Muscle of leg (tissue), 16 donors: ENCODE measurements around the gene DTWD1. TPM values are rescaled to one million over a fixed set of nuclear protein-coding genes. Genes with fewer than 3 reads are reported as not detected.
"Not testable (repeated sequence)": the region's sequence is repeated elsewhere in the genome, so short reads cannot be mapped to it uniquely, and the experiment has no call there.

Experiments used
- DNase-seq: peaks from one replicate; pipeline ENCODE4 v3.0.0; 2013
- H3K27ac ChIP-seq: one replicate; pipeline ENCODE4 v1.5.1; 2013; ENCODE audit warnings: mild to moderate bottlenecking, low read length, control low read depth
- H3K27me3 ChIP-seq: one replicate; pipeline ENCODE4 v1.6.1; 2013; ENCODE audit warnings: low read length; ENCODE audit not compliant: control insufficient read depth, insufficient read depth
- H3K36me3 ChIP-seq: one replicate; pipeline ENCODE4 v1.6.1; 2013; ENCODE audit warnings: low read length; ENCODE audit not compliant: control insufficient read depth, insufficient read depth
- H3K4me1 ChIP-seq: one replicate; pipeline ENCODE4 v1.6.1; 2013; ENCODE audit warnings: low read length; ENCODE audit not compliant: control insufficient read depth, insufficient read depth
- H3K4me3 ChIP-seq: one replicate; pipeline ENCODE4 v1.5.1; 2013; ENCODE audit warnings: low read length, control low read depth
- H3K9me3 ChIP-seq: replicated peaks from 2 replicates; pipeline ENCODE4 v1.6.1; 2013; ENCODE audit warnings: low read depth, low read length; ENCODE audit not compliant: control insufficient read depth
- WGBS: methylation state at CpG from one replicate; pipeline ENCODE4 v1.1.5; 2013; ENCODE audit warnings: missing lambda C conversion rate; ENCODE audit not compliant: insufficient coverage; 5-methylcytosine and 5-hydroxymethylcytosine counted together
- long read RNA-seq, 11 donors: transcript quantifications; one replicate each; lab custom pipeline, GENCODE V29; 2026
- polyA plus RNA-seq, 8 donors: library from polyadenylated mRNA; unstranded; fragments of 120-200 nt; gene quantifications; one replicate each; pipeline versions ENCODE4 v1.2.1 to v1.2.3, GENCODE V29; 2013; ENCODE audit warnings: inconsistent platforms in 1 of 8, low replicate concordance in 1 of 8; ENCODE audit not compliant: insufficient read length in 8 of 8, insufficient read depth in 1 of 8
- total RNA-seq: library from RNA; stranded (reverse); fragments of 120-200 nt; gene quantifications from one replicate; pipeline ENCODE4 v1.2.4, GENCODE V29; 2013

The DTWD1 gene
- total RNA-seq, result 31.5 TPM
- 10 to 100 TPM; 18.6 to 31.4 (median 21.5) TPM for polyA plus RNA-seq
- long read RNA-seq, donor 1, partial matches to known transcripts, result 0 of 4 reads
- long read RNA-seq, donor 1, other reads (novel, unspliced or antisense), result 0 of 4 reads
- long read RNA-seq, donor 2, partial matches to known transcripts, result 0 of 1 reads
- long read RNA-seq, donor 2, other reads (novel, unspliced or antisense), result 0 of 1 reads
- long read RNA-seq, donor 3, transcript DTWD1-202 (5 exons, 1,584 nt), result major isoform, 11 of 11 reads
- long read RNA-seq, donor 3, partial matches to known transcripts, result 0 of 11 reads
- long read RNA-seq, donor 3, other reads (novel, unspliced or antisense), result 0 of 11 reads
- long read RNA-seq, donor 4, partial matches to known transcripts, result 0 of 3 reads
- long read RNA-seq, donor 4, other reads (novel, unspliced or antisense), result 0 of 3 reads
- long read RNA-seq, donor 5, full-length matches to known transcripts, result 26 of 26 reads
- long read RNA-seq, donor 5, partial matches to known transcripts, result 0 of 26 reads
- long read RNA-seq, donor 5, other reads (novel, unspliced or antisense), result 0 of 26 reads
- long read RNA-seq, donor 6, full-length matches to known transcripts, result 11 of 11 reads
- long read RNA-seq, donor 6, partial matches to known transcripts, result 0 of 11 reads
- long read RNA-seq, donor 6, other reads (novel, unspliced or antisense), result 0 of 11 reads
- long read RNA-seq, donor 7, transcript DTWD1-202 (5 exons, 1,584 nt), result major isoform, 13 of 14 reads
- long read RNA-seq, donor 7, partial matches to known transcripts, result 0 of 14 reads
- long read RNA-seq, donor 7, other reads (novel, unspliced or antisense), result 0 of 14 reads
- long read RNA-seq, donor 8, transcript DTWD1-202 (5 exons, 1,584 nt), result major isoform, 7 of 7 reads
- long read RNA-seq, donor 8, partial matches to known transcripts, result 0 of 7 reads
- long read RNA-seq, donor 8, other reads (novel, unspliced or antisense), result 0 of 7 reads
- long read RNA-seq, donor 9, partial matches to known transcripts, result 0 of 2 reads
- long read RNA-seq, donor 9, other reads (novel, unspliced or antisense), result 0 of 2 reads
- long read RNA-seq, donor 10, transcript DTWD1-202 (5 exons, 1,584 nt), result major isoform, 11 of 11 reads
- long read RNA-seq, donor 10, partial matches to known transcripts, result 0 of 11 reads
- long read RNA-seq, donor 10, other reads (novel, unspliced or antisense), result 0 of 11 reads
- long read RNA-seq, donor 11, partial matches to known transcripts, result 0 of 3 reads
- long read RNA-seq, donor 11, other reads (novel, unspliced or antisense), result 0 of 3 reads

DNA sequence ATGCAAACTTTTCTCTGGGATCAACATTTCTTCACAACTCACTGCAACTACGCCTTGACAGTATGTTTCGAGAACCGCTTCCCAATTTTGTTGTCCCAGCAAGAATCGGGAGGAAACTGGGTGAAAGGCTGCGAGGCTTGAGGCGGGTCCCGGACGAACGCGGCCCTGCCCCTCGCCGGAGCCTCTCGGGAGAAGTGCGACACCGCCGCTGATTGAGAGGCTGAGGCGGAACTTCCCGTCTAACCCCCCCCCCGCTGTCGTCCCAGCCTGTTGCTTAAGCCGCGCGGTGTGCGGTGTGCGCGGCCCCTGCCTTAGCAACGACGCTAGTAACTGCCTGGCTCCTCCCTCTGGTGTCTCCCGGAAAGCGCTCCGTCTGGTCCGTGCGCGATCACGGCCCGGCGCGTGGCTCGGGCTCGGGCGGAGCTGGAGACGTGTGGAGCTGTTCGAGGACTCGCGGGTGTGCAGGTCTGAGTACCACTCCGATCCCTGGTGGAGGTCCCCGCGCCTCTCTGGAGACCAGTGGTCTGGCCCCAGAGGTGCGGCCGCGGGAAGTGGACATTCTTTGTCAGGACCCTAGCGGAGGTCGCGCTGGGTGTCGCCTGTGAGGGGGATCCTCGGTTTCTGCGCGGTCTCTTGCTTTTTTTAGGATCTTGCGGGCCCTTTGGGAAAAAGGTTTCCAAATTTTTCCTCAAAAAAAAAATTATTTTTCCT lies at the start of gene DTWD1, which contains the start of gene FAM227B:
Gene DTWD1, plus strand, starts transcription at position 391 of the 711 bp plus-strand sequence. CDS start 4,120 bp downstream, outside the sequence.
Gene FAM227B, minus strand, starts transcription at position 161 of the 711 bp plus-strand sequence. CDS start 5,647 bp downstream, outside the sequence.
- no peaks in the 10 kb centered on the region for H3K27me3 ChIP-seq
- H3K27ac ChIP-seq, result peak within 1 kb of the TSS; percentile 97
- peaks cover 12% of the 10 kb centered on the region for H3K9me3 ChIP-seq
- peaks cover 4% of the 10 kb centered on the region for H3K36me3 ChIP-seq
- DNase-seq, result peak; percentile 99
- H3K4me1 ChIP-seq, result no peaks in the 10 kb centered on the region
- peak within 1 kb of the TSS; percentile 79 for H3K4me3 ChIP-seq
- WGBS, result under 1% methylated on average over 50 of the region's 59 CpGs

- Histone ChIP-seq H3K27me3 (no peaks in the 10 kb centered on the region), H3K9me3 (peaks cover 2% of the 10 kb centered on the region), H3K27ac (no peak overlapping the region), H3K36me3 (no peaks in the 10 kb centered on the region), H3K4me3 (no peak overlapping the region), H3K4me1 (no peaks in the 10 kb centered on the region)
- no CpG with 5 or more reads among the region's 1 CpG for WGBS
- DNase-seq, result no peak
These were observed 47.4 kb upstream of the DTWD1 start for GRCh38 chr15:49573421-49573820.

GRCh38 chr15:49589030-49589429 lies 31.8 kb upstream of the DTWD1 start:
- DNase-seq, result no peak
- Histone ChIP-seq H3K4me3 (no peak overlapping the region), H3K9me3 (peaks cover 2% of the 10 kb centered on the region), H3K27me3 (no peaks in the 10 kb centered on the region), H3K27ac (no peak overlapping the region), H3K4me1 (no peaks in the 10 kb centered on the region), H3K36me3 (no peaks in the 10 kb centered on the region)

DNA sequence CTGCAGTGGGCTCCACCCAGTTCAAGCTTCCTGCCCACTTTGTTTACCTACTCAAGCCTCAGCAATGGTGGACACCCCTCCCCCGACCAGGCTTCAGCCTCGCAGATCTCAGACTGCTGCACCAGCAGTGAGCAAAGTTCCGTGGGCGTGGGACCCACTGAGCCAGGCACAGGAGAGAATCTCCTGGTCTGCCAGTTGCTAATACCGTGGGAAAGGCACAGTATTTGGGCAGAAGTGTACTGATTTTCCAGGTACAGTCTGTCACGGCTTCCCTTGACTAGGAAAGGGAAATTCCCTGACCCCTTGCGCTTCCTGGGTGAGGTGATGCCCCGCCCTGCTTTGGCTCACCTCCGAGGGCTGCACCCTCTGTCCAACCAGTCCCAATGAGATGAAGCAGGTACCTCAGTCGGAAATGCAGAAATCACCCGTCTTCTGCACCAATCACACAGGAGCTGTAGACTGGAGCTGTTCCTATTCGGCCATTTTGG lies 28.0 kb upstream of the DTWD1 start:
- not testable (repeated sequence) for H3K4me1 ChIP-seq, H3K27ac ChIP-seq, H3K9me3 ChIP-seq, DNase-seq, H3K4me3 ChIP-seq, H3K36me3 ChIP-seq, H3K27me3 ChIP-seq
- 91% methylated on average over 8 of the region's 12 CpGs for whole genome bisulfite sequencing

- H3K9me3 ChIP-seq, result peaks cover 24% of the 10 kb centered on the region
- DNase-seq, result no peak
These were observed 16.0 kb upstream of the DTWD1 start for GRCh38 chr15:49604625-49605409.

GRCh38 chr15:49605588-49605987 lies 15.3 kb upstream of the DTWD1 start:
- WGBS, result 100% methylated on average over 2 of the region's 2 CpGs
- Histone ChIP-seq H3K4me3 (no peak overlapping the region), H3K36me3 (peaks cover 5% of the 10 kb centered on the region), H3K27me3 (no peaks in the 10 kb centered on the region), H3K27ac (no peak overlapping the region), H3K9me3 (peaks cover 18% of the 10 kb centered on the region), H3K4me1 (no peaks in the 10 kb centered on the region)
- DNase-seq, result no peak

More at GRCh38 chr15:49604625-49605409, 16.0 kb upstream of the DTWD1 start:
- no peaks in the 10 kb centered on the region for H3K27me3 ChIP-seq
- 86% methylated on average over 2 of the region's 2 CpGs for WGBS
- H3K4me1 ChIP-seq, result no peaks in the 10 kb centered on the region
- H3K4me3 ChIP-seq, result no peak overlapping the region
- H3K36me3 ChIP-seq, result peaks cover 5% of the 10 kb centered on the region
- H3K27ac ChIP-seq, result no peak overlapping the region

- Histone ChIP-seq H3K4me3 (no peak overlapping the region), H3K27ac (no peak overlapping the region), H3K9me3 (peaks cover 14% of the 10 kb centered on the region), H3K36me3 (peaks cover 5% of the 10 kb centered on the region), H3K27me3 (no peaks in the 10 kb centered on the region), H3K4me1 (no peaks in the 10 kb centered on the region)
- no peak for DNase-seq
These were observed 14.3 kb upstream of the DTWD1 start for GRCh38 chr15:49606594-49606993.

GRCh38 chr15:49610157-49610918 lies 10.5 kb upstream of the DTWD1 start:
- peaks cover 8% of the 10 kb centered on the region for H3K9me3 ChIP-seq
- no peaks in the 10 kb centered on the region for H3K27me3 ChIP-seq
- H3K4me1 ChIP-seq, result no peaks in the 10 kb centered on the region
- no peak overlapping the region for H3K27ac ChIP-seq
- no CpG with 5 or more reads among the region's 2 CpGs for WGBS
- peaks cover 6% of the 10 kb centered on the region for H3K36me3 ChIP-seq
- H3K4me3 ChIP-seq, result no peak overlapping the region
- DNase-seq, result no peak
